Activated CD4-positive, alpha-beta T cell treated with anti-CD3 and anti-CD28 coated beads, Interleukin-2, amount 50 U/mL, for 16 hours (primary cell): Measurements from ENCODE around the gene CDH4.

Source experiments
- DNase-seq: peaks from one replicate; pipeline ENCODE4 v3.0.0-alpha.2; 2020

Gene CDH4

DNA sequence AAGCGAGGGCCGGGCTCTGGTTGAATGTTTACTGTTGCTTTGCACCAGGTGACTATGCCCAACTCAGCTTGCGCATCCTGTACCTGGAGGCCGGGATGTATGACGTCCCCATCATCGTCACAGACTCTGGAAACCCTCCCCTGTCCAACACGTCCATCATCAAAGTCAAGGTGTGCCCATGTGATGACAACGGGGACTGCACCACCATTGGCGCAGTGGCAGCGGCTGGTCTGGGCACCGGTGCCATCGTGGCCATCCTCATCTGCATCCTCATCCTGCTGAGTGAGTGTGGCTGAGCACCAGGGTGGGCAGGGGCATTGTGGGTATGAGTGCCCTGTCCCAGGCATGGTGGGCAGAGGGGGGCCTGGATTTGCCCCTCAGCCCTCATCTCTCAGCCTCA, 677.5 kb downstream of the CDH4 start:
- no peak for DNase-seq

DNA sequence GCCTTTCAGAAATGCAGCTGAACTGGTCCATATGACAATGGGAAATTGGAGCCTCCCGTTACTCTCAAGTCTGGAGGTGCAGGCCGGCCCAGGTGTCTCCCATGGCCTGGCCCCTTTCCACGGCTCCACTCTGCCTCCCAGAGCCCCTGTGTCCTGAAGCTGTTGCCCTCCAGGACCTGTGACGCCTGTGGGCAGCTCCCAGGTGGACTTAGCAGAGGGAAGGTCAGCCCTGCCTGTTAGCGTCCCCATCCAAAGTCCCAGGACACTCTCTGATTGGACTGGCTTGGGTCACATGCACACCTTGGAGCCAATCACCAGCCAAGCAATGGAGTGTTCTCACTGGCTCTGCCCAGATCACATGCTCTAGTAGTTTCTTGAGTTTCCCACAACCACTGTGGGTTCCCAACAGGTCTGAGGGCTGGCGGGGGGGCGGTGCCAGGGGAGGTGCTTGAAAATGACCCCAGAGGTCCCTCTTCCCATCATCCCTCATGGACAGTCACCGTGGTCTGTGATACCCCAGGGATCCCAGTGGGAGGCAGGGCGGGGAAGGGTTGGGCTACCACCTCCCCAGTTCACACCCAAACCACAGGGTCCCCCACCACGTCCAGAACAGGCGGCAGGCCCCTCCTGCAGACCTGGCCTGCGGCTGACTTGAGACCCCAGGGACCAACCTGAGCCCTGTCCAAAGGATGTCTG, 678.1 kb downstream of the CDH4 start:
- DNase-seq, result no peak

DNA sequence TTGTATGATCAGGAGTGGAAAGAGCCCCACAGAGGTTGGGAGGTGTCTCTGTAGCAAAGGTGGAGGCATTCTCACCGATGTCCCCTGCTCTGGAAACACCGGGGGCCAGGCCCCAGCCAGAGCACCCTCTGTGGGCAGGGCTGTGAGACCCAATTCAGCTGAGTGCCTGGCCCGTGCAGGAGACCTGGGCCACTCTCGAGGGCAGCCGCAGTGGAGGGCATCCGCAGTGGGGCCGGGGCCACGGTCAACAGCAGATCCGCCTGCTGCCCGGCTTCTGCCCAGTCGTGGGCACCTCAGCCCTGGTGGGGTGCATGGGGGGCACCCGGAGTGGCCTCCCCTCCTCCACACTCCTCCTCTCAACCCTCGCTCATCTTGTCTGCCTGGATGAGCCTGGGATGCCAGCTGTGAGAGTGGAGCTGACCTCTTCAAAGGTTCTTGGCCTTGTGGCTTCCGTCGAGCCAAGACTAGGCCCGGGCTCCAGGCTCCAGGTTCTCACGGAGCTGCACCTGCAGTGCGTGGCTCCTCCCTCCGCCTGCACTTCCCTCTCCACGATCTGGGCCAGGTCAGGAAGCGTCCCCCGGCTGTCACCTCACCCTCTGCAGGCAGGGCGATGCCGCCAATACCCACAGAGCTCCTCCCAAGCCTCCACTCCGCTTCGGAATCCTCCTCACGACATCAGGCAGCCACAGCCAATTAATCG, 678.9 kb downstream of the CDH4 start:
- DNase-seq, result no peak

DNA sequence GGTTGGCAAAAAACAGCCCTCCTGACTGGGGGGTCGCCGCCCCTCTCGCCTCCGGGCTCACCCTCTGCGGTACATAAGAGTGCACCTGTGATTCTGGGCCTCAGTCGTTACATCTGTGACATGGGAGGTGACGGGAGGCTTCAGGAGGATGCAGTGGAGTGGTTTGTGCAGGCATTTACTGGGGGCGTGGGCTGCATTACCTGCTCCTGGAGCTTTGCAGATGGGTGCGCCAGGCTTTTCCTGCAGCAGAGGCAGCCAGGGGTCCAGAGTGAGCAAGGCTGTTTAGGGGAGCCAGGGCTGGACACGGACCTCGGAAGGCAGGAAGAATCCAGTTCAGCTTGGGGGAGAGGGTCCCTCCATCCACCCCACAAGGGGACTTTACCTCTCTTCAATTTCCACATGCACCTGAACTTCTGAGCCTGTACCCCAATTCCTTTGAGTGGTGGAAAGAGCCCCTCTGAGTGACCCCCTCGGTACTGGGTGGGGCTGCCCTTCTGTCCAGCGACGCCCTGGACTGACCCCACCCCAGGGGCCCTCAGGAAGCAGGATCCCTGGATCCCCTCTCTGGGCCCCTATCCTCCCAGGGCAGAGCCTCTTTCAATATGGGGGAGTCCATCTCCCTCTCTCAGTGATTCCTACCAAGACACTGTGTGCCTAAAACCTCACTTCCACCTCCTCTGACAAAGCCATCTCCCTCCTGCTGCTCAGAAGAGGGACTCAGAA, 679.6 kb downstream of the CDH4 start:
- DNase-seq, result no peak

DNA sequence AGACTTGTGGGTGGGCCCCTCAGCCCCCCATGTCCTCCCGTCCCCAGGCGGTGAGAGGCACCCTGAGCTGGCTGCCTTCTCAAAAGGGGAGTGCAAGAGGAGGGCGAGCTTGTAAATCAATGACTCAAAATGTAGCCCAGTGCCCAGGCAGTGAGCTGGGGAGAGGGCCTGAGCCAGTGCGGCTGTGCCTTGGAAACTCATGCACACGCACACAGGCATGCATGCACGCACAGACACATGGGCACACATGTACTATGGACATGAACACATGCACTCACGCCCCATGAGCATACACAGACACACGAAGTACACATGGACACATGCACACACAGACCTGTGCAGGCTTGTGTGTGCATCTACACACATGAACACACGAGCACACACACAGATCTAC, 680.1 kb downstream of the CDH4 start:
- no peak for DNase-seq

DNA sequence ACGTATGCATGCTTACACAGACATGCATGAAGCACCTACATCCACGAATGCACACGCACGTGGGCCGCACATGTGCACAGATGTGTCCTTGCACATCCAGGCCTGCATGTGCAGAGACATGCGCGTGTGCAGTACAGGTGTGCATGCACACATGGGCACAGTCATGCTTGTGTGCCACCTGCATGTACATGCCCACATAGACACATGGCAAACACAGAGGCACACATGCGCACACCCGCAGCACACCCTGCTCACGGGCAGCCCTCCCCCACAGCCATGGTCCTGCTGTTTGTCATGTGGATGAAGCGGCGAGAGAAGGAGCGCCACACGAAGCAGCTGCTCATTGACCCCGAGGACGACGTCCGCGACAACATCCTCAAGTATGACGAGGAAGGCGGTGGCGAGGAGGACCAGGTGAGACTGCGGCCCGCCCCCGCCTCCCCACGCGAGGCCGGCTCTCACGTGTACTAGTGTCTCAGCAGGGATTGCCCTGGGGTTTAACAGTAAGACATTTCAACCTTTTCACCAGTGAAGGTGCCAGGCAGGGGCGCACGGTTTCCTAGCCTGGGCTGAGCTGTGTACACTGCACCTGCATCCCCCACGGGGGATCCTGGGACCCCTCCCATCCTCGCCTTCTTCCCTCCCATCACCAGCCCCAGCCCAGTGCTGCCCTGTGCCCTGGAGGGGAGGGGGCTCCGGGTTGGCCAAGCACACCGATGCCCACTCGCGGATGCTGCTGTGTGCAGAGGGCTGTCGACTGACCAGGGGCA, 680.8 kb downstream of the CDH4 start:
- DNase-seq, result no peak

DNA sequence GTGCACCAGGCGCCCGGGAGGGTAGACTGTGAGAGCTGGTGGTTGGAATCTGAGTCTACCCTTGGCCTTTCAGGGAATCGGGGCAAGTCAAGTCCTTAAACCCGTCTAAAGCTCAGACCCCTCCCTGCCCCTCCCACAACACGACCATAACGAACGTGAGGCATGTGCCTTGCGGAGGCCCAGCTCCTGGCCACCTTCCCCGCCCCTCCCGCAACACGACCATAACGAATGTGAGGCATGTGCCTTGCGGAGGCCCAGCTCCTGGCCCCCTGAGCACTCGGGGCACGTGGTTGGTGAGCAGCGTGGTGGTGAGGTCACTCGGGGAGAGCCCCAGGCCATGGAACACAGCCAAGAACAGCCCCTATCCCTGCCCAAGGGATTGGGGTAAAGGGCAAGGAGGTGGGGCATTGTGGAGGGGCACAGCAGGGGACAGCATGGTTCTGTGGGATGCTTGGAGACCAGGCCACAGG, 681.5 kb downstream of the CDH4 start:
- DNase-seq, result no peak

DNA sequence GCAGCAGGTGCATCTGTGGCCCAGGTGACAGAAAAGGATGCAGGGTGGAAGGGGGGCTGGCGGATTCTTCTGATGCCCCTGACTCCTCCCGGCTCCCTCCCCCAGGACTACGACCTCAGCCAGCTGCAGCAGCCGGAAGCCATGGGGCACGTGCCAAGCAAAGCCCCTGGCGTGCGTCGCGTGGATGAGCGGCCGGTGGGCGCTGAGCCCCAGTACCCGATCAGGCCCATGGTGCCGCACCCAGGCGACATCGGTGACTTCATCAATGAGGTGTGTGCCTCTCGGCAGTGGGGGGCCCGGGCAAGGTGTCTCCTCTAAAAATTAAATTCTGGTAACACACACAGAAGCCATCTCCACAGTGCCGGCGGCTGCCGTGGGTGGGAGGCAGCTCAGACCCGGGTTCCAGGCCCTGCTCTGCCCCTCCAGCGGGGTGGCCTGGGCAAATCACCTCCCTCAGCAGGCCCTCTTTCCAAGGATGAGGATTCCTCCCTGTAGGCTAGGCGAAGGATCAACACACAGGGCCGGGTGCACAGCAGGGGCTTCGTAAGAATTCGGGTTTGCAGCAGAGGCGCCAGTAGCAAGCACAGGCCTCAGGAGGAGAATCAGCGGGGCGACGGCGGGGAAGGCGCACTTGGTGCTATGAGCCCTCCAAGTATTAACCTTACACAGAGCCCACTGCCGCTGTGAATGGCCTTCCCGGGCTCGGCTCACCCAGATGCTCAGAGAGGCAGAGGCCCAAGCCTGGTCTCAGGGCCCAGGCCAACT, 682.1 kb downstream of the CDH4 start:
- no peak for DNase-seq

DNA sequence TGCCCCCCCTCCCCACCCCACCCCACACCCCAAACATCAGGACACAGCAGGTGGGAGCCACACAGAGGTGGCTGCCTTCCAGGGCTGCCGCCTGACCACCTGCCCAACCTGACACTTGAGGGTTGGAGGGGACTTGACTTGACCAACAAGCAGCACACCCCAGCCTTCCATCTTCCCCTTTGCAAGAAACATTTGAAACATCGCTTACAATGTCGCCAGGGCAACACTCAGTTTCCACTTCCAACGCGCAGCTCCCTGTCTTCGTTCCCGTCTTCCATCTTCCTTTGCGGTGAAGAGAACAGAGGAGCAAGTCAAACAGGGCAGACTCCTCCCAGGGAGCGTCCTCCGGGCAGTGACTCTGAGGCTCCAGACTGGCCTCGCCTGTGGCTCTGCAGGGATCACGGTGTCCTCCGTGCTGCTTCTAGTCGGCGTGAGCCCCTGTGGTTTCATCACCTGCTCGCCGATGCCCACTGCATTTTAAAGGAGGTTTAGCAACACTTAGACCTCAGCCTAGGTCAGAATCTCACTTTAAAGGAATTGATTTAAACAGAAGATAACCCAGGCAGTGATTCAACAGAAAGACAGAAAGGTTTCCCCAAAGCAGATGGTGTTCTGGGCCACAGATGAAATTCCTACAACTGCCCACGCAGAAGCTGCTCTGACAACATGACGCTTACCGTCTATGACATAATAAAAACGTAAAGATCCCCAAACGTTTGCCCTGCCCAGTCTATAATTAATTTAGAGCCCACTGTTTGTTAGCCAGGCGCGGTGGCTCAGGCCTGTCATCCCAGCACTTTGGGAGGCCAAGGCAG, 682.9 kb downstream of the CDH4 start:
- DNase-seq, result no peak

DNA sequence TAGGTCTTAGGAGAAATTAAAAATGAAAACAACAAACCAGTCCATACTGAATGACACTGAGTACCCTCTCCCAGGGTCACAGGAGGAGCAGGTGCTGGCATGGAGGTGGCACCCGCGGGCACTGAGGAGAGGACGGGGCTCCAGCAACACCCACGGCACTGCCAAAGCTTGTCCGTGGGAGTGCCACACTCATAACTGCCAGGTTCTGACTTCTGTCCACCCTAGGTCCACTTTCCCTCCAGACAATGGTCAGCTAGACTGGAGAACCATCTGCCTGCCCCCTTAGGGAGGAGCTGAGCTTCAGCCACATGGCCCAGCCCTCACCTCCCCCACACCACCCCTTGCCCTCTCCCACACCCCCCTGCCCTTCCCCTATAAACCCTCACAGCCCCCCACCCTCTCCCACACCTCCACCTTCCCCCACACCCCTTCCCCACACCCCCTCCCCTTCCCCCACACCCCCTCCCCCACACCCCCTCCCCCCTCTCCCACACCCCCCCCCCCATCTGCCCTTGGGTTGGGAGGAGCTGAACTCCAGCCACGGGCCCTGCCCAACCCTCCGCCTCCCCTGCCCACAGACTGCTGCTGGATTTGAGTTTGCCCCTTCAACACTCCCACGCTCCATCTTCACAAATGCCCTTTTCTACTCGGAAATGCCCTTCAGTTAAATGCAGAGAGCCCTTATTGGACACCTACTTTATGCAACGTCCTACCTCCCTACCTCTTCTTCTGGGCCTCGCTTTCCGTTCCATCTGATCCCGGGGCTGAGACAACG, 684.1 kb downstream of the CDH4 start:
- no peak for DNase-seq

- DNase-seq, result no peak
Measured at GRCh38 chr20:61936701-61937131, 684.7 kb downstream of the CDH4 start.

- DNase-seq, result no peak
Measured at GRCh38 chr20:61937146-61937962, 685.3 kb downstream of the CDH4 start.

DNA sequence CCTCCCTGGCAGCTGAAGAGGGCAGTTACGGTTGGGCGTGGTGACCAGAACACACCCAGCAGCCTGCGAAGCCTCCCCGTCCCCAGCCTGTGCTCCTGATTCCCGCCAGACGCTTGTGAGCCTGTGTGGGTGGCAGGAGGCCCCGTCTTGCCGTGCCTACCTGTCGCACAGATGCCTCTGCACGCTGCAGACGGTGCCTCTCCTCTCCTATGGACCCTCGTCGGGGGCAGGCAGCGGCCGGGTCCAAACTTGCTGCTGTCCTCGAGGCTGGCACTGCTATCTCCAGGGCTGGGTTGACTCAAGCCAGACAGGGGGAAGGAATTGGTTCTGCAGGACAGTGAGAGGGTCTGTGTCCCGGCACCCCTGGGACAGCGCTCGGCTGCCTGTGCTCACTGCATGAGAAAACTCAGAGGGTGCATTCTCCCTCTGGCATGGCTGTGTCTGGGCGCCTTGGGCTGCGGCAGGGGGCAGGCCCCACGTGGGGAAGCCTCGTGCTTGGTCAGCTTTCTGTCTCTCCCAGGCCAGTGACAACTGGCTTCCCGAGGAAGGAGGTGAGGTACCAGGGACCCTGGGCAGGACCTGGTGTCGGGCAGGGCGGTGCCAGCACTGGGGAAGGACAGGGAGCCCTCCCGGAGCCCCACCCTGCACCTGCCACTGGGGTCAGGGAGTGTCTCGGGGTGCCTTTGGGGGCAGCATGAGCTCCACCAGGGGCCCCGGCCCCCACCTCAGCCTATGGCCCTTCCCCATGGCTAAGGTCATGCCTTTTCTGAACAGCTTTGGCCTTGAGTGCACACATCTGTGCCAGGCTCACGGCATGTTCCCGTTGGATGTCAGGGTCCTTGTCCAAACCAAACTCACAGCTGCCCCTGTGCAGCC, 686.1 kb downstream of the CDH4 start:
- no peak for DNase-seq

DNA sequence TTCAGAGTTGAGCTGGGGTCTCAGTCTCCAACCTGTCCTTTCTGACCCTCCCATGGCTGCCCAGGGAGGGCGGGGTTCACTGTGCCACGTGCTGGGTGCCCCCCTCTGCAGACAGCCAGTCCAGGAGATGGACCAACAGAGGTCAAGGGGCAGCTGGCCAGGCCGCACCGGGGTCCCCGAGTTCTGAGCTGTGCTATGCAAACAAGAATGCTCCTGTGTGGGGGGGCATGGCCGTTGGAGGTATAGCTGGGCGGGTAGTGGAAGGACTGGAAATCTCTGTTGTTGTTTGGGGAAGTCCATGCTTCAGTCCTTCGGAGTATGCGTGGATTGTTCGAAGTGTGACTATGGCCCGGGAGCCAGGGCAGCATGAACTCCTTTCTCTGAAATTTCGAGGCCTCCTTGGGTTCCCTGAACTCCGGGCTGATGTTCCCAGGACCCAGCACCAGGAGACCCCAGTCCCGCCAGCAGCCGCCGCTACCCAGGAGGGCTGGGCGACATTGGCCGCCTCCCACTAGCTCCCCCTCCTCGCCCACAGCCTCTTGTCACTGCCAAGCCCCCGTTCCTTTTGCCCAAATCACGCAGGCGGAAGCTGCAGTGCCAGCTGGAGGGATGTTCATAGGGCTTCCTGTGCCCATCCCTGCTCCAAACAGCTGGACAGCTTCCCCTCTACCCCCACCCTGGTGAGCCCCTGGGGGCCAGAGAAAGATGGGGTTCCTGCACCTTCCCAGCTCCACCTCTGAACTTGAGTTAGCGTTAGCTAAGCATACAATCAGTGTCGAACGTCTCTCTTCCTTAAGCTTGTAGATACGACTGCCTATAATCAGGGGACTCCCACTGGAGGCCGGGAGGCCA, 687.0 kb downstream of the CDH4 start:
- DNase-seq, result no peak

GRCh38 chr20:61939691-61940360, 687.8 kb downstream of the CDH4 start:
- no peak for DNase-seq

GRCh38 chr20:61940491-61940890, 688.4 kb downstream of the CDH4 start:
- DNase-seq, result no peak
